Ascending aorta (tissue), 2 donors: ENCODE data around the gene POLDIP3. TPM values are rescaled to one million over a fixed set of nuclear protein-coding genes. Genes with fewer than 3 reads are reported as not detected.

Source experiments
- DNase-seq, 2 donors: peaks; one replicate each; pipeline ENCODE4 v3.0.0-alpha.2; 2019; ENCODE audit warnings: low spot score in 2 of 2
- H3K27ac ChIP-seq, 2 donors: fragments of 200-600 bp; sonication (generic); one replicate each; pipeline ENCODE4 v1.5.1; 2016 to 2017; ENCODE audit warnings: mild to moderate bottlenecking in 1 of 2
- H3K27me3 ChIP-seq: fragments of 200-600 bp; sonication (generic); one replicate; pipeline ENCODE4 v1.5.1; 2017
- H3K36me3 ChIP-seq, 2 donors: fragments of 200-600 bp; sonication (generic); one replicate each; pipeline ENCODE4 v1.5.1; 2016
- H3K4me1 ChIP-seq, 2 donors: fragments of 200-600 bp; sonication (generic); one replicate each; pipeline ENCODE4 v1.5.1; 2016 to 2017; ENCODE audit warnings: mild to moderate bottlenecking in 1 of 2
- H3K4me3 ChIP-seq, 2 donors: fragments of 200-600 bp; sonication (generic); one replicate each; pipeline ENCODE4 v1.5.1; 2016 to 2017; ENCODE audit warnings: mild to moderate bottlenecking in 1 of 2
- H3K9me3 ChIP-seq, 2 donors: fragments of 200-600 bp; sonication (generic); one replicate each; pipeline ENCODE4 v1.5.1; 2016
- intact Hi-C: fragments of 100-400 bp; cut with DNase I; formaldehyde crosslinking; loops from one replicate; pipeline ENCODE4 v1.15.1; 2023
- total RNA-seq: library from RNA; depleted of rRNA; stranded (reverse); fragments of >200 nt; gene quantifications from one replicate; pipeline ENCODE4 v1.1.0, GENCODE V29; 2016
- TF ChIP-seq, protein P1 (sequence below), 3 experiments: fragments of 200-600 bp in 2 of 3; fragments of 450-650 bp in 1 of 3; sonication (generic) in 2 of 3; IDR thresholded peaks; one replicate each; pipeline ENCODE4 v1.5.1; 2016 to 2019; ENCODE audit warnings: antibody characterized with exemption in 3 of 3, mild to moderate bottlenecking in 1 of 3, moderate library complexity in 1 of 3

The POLDIP3 gene
- total RNA-seq, 1 donor from 2014 or later = 22.9 TPM

DNA sequence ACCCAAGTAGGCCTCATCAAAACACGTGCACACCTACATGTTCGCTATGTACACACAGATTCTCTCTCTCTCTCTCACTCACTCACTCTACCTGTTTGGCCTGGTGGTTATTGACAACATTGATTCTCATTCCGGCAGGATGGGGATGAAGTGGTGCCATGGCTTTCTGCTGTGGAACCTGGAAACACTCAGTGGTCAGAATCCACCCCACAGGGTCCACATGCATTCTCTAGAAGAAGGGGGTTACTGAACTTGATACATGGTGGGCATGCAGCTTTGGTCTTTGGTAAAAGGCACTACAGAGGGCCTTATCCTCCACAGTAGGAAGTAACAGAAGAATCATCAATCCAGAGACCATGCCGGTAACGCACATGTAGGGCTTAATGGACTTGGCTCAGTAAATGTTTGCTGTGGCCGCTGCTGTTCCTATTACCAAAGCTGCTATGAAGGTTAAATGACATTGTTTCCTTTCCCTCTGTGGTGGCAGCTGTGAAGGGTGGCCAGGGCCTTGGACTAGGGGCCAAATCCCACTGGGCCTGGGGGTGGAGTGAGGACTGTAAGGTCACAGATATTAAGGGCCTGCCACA is 12.7 kb downstream of the POLDIP3 start:
- no peaks in the 10 kb centered on the region for H3K4me1 ChIP-seq
- no peak overlapping the region for H3K4me3 ChIP-seq
- peaks cover 58 to 67% of the 10 kb centered on the region in 2 donors for H3K36me3 ChIP-seq
- intact Hi-C loops = no loop called here
- TF ChIP-seq, protein P1, sequence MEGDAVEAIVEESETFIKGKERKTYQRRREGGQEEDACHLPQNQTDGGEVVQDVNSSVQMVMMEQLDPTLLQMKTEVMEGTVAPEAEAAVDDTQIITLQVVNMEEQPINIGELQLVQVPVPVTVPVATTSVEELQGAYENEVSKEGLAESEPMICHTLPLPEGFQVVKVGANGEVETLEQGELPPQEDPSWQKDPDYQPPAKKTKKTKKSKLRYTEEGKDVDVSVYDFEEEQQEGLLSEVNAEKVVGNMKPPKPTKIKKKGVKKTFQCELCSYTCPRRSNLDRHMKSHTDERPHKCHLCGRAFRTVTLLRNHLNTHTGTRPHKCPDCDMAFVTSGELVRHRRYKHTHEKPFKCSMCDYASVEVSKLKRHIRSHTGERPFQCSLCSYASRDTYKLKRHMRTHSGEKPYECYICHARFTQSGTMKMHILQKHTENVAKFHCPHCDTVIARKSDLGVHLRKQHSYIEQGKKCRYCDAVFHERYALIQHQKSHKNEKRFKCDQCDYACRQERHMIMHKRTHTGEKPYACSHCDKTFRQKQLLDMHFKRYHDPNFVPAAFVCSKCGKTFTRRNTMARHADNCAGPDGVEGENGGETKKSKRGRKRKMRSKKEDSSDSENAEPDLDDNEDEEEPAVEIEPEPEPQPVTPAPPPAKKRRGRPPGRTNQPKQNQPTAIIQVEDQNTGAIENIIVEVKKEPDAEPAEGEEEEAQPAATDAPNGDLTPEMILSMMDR (IDR thresholded peaks at IDR 0.05) = no peak
- H3K9me3 ChIP-seq = no peaks in the 10 kb centered on the region
- no peak for DNase-seq
- H3K27me3 ChIP-seq = no peaks in the 10 kb centered on the region
- no peak overlapping the region for H3K27ac ChIP-seq

DNA sequence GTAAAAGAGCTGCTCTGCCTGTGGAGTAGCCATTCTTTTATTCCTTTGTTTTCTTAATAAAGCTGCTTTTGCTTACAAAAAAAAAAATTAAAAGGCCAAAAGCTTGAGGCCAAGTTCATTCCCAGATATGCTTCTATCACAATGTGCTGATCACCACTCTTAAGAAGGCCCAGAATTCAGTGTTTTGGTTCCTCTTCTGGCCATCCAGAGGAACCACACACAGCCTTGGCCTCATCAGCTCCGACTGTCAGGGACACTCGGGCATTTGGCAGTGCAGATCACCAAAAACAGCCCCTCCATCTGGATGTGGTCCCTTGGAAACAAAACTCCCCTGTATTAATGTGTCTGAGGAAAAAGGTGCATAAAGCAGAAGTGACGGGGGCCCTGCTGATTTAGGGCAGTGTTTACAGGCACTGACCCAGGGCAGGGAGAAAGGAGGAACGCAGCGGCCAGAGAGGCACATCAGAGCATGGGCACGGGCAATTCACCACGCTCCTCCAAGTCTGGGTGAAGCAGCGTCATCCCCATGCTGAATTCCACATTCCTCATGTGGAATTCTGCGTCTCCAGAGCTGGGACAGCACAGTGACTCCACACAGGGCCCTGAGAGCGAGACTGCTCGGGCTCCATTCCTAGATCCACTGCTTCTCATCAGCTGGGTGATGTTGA is 17.7 kb downstream of the POLDIP3 start:
- no peak overlapping the region for H3K27ac ChIP-seq

DNA sequence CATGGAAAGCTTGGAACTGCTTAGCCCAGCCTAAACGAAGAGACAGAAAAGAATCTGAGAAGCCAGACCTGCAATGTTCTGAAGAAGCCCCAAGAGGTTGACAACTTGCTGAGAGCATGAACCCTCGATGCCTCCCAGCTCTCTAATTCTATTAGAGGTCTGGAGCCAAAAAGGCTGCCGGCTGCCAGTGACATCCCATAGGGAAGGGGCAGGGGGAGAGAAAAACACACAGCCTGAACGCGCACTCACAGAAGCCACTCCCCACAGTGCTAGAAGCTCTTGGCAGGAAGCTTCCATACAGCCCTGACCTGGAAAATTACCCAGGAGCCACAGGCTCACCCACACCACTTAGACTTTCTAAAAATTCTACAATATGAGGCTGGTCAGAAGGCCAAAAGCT is 18.3 kb downstream of the POLDIP3 start:
- TF ChIP-seq, protein P1 (IDR thresholded peaks at IDR 0.05) = no peak
- Histone ChIP-seq H3K27ac (no peak overlapping the region), H3K27me3 (no peaks in the 10 kb centered on the region), H3K4me1 (no peaks in the 10 kb centered on the region), H3K9me3 (no peaks in the 10 kb centered on the region), H3K36me3 (peaks cover 93 to 96% of the 10 kb centered on the region in 2 donors), H3K4me3 (no peak overlapping the region)
- intact Hi-C loops = no loop called here
- no peak for DNase-seq

More for the DNA sequence above, 17.7 kb downstream of the POLDIP3 start:
- Histone ChIP-seq H3K36me3 (peaks cover 93 to 96% of the 10 kb centered on the region in 2 donors), H3K9me3 (no peaks in the 10 kb centered on the region), H3K4me3 (no peak overlapping the region), H3K27me3 (no peaks in the 10 kb centered on the region), H3K4me1 (no peaks in the 10 kb centered on the region)
- DNase-seq = no peak
- TF ChIP-seq, protein P1 (IDR thresholded peaks at IDR 0.05) = no peak
- intact Hi-C loops = no loop called here

DNA sequence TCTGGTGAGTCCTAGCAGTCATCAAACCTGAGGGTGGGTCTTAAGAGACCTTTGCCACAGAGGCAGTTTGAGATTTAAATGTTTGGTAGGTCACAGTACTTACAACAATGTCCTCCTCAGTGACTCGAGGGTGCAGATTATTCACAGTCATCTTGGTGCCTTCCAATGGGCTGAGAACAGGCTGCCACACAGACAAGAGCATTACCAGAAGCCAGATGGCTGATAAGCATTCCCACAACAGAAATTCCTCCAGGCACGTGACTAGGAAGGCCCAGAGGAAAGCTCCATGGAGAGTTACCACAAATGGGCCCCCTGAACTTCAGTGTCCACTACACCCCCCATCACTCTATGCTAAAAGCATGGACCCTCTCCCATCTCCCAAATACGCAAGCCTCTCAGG is 19.2 kb downstream of the POLDIP3 start:
- intact Hi-C loops = no loop called here
- Histone ChIP-seq H3K36me3 (peaks cover 92 to 96% of the 10 kb centered on the region in 2 donors), H3K27me3 (no peaks in the 10 kb centered on the region), H3K9me3 (no peaks in the 10 kb centered on the region), H3K27ac (no peak overlapping the region), H3K4me1 (no peaks in the 10 kb centered on the region), H3K4me3 (no peak overlapping the region)
- TF ChIP-seq, protein P1 (IDR thresholded peaks at IDR 0.05) = no peak
- DNase-seq = no peak

DNA sequence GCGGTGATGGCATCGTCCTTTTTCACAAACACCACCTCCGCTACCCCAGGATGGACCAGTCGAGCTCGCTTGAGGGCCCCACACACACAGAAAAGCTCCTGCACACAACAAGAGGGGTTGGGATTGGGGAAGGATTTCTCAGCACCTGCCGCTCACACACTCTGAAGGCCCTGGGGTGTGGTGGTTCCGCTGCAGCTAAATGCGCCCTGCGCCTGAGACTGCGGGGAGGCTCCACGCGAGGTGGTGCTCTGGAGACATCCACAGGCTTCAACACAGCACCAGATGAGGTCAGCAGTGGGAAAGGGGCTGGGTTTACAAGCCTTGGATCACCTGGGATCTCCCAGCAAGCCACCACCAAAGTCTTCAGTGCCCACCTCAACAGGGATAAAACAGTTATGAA is 22.7 kb downstream of the POLDIP3 start:
- Histone ChIP-seq H3K4me1 (no peaks in the 10 kb centered on the region), H3K36me3 (peaks cover 80 to 82% of the 10 kb centered on the region in 2 donors), H3K27ac (no peak overlapping the region), H3K27me3 (no peaks in the 10 kb centered on the region), H3K4me3 (no peak overlapping the region), H3K9me3 (no peaks in the 10 kb centered on the region)
- TF ChIP-seq, protein P1 (IDR thresholded peaks at IDR 0.05) = no peak
- intact Hi-C loops = no loop called here
- DNase-seq = no peak
